Measurements from ENCODE around the gene ZNF750. TPM values are rescaled to one million over a fixed set of nuclear protein-coding genes. Genes with fewer than 3 reads are reported as not detected.

Gene ZNF750
- polyA plus RNA-seq, 1 experiment, result not detected

- DNase-seq (ENCODE audit: low read depth), result no peak
- no peak for TF ChIP-seq CTCF (IDR thresholded peaks at IDR 0.05; ENCODE audit: insufficient read depth, low read depth, low read length)
- POLR2A ChIA-PET, result no interaction called here
- CTCF ChIA-PET, result interaction anchor here (1.1 kb wide), 2 partner anchors 12 to 13 kb away, joined by 3 to 5 read pairs; no protein-coding TSS in a partner anchor
- H3K4me3 ChIP-seq (ENCODE audit: low read depth, low read length), result no peak overlapping the region
- no peaks in the 10 kb centered on the region for H3K27me3 ChIP-seq (ENCODE audit: control insufficient read depth, insufficient read depth, low read length)
- H3K36me3 ChIP-seq (ENCODE audit: control insufficient read depth, insufficient read depth, low read length), result no peaks in the 10 kb centered on the region; the same call in 1 of the 2 replicates
These were observed 44.9 kb downstream of the ZNF750 start for GRCh38 chr17:82794781-82795482.

GRCh38 chr17:82793974-82794630, 45.7 kb downstream of the ZNF750 start:
- POLR2A ChIA-PET, result no interaction called here
- Histone ChIP-seq H3K27me3 (ENCODE audit: control insufficient read depth, insufficient read depth, low read length) (no peaks in the 10 kb centered on the region), H3K4me3 (ENCODE audit: low read depth, low read length) (no peak overlapping the region), H3K36me3 (ENCODE audit: control insufficient read depth, insufficient read depth, low read length) (no peaks in the 10 kb centered on the region)
- DNase-seq (ENCODE audit: low read depth), result no peak
- CTCF ChIA-PET, result interaction anchor here (1.1 kb wide), 2 partner anchors 12 to 13 kb away, joined by 3 to 5 read pairs; no protein-coding TSS in a partner anchor
- no peak for TF ChIP-seq CTCF (IDR thresholded peaks at IDR 0.05; ENCODE audit: insufficient read depth, low read depth, low read length)

GRCh38 chr17:82791532-82791931, 48.3 kb downstream of the ZNF750 start:
- ChIA-PET POLR2A (no interaction called here), CTCF (interaction anchor here (1.7 kb wide), 1 partner anchor 16 kb away, joined by 5 read pairs; no protein-coding TSS in a partner anchor)
- no peak for TF ChIP-seq CTCF (IDR thresholded peaks at IDR 0.05; ENCODE audit: insufficient read depth, low read depth, low read length)
- peak; percentile 28 for DNase-seq (ENCODE audit: low read depth)
- H3K36me3 ChIP-seq (ENCODE audit: control insufficient read depth, insufficient read depth, low read length), result no peaks in the 10 kb centered on the region; the same call in 1 of the 2 replicates
- H3K27me3 ChIP-seq (ENCODE audit: control insufficient read depth, insufficient read depth, low read length), result no peaks in the 10 kb centered on the region
- H3K4me3 ChIP-seq (ENCODE audit: low read depth, low read length), result no peak overlapping the region

GRCh38 chr17:82790391-82790790, 49.4 kb downstream of the ZNF750 start:
- ChIA-PET CTCF (interaction anchor here (1.2 kb wide), 1 partner anchor 8 kb away, joined by 7 read pairs; no protein-coding TSS in a partner anchor), POLR2A (no interaction called here)
- no peak for TF ChIP-seq CTCF (IDR thresholded peaks at IDR 0.05; ENCODE audit: insufficient read depth, low read depth, low read length)
- no peak overlapping the region for H3K4me3 ChIP-seq (ENCODE audit: low read depth, low read length)
- H3K27me3 ChIP-seq (ENCODE audit: control insufficient read depth, insufficient read depth, low read length), result no peaks in the 10 kb centered on the region
- no peak for DNase-seq (ENCODE audit: low read depth)
- H3K36me3 ChIP-seq (ENCODE audit: control insufficient read depth, insufficient read depth, low read length), result no peaks in the 10 kb centered on the region; the same call in 1 of the 2 replicates

GRCh38 chr17:82789806-82790205, 50.0 kb downstream of the ZNF750 start:
- Histone ChIP-seq H3K4me3 (ENCODE audit: low read depth, low read length) (no peak overlapping the region), H3K27me3 (ENCODE audit: control insufficient read depth, insufficient read depth, low read length) (no peaks in the 10 kb centered on the region), H3K36me3 (ENCODE audit: control insufficient read depth, insufficient read depth, low read length) (no peaks in the 10 kb centered on the region; the same call in 1 of the 2 replicates)
- ChIA-PET CTCF (interaction anchor here (1.2 kb wide), 1 partner anchor 8 kb away, joined by 7 read pairs; no protein-coding TSS in a partner anchor), POLR2A (no interaction called here)
- TF ChIP-seq CTCF (IDR thresholded peaks at IDR 0.05; ENCODE audit: insufficient read depth, low read depth, low read length), result no peak
- no peak for DNase-seq (ENCODE audit: low read depth)

Measured in BJ (cell line).